ENCODE data around the gene CLRN2.
"Not testable (repeated sequence)": the region's sequence is repeated elsewhere in the genome, so short reads cannot be mapped to it uniquely, and the experiment has no call there.

The CLRN2 gene

DNA sequence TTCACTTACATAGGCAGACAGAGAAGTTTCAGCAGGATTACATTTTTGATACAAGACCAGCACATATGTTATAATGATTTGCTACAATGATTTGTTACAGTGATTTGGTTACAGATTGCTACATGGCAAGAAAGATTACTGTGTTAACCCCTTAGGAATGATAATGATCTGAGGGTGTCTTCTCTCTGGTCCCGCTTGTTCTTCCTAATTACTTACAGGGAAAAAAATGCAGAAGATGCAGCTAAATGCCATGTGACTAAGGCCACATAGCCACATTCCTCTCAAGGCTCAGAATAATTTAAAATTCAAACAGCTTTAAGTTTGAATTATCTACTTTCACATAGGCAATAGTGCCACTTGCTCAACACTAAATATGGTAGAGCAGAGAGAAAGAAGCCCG is 52.3 kb downstream of the CLRN2 start:
- in situ Hi-C loops (cut with MboI; ENCODE audit: low pct_unique_long_range_greater_than_20kb, low sequenced_read_pairs), result no loop called here
- DNase-seq, result no peak

GRCh38 chr4:17574206-17574605 is 59.2 kb downstream of the CLRN2 start:
- no peak for DNase-seq

DNA sequence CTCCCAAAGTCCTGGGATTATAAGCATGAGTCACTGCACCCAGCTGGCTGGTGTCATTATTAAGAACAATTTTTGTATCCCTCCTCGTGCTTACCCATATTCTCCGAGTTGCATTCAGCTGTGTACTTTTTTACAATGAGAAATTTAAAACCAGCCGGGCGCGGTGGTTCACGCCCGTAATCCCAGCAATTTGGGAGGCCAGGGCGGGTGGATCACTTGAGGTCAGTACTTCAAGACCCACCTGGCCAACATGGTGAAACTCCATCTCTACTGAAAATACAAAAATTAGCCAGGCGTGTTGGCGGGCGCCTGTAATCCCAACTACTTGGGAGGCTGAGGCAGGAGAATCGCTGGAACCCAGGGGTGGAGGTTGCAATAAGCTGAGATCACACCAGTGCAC is 60.2 kb downstream of the CLRN2 start:
- DNase-seq; in situ Hi-C loops (cut with MboI; ENCODE audit: low pct_unique_long_range_greater_than_20kb, low sequenced_read_pairs): not testable (repeated sequence)

More at GRCh38 chr4:17574206-17574605, 59.2 kb downstream of the CLRN2 start:
- in situ Hi-C loops (cut with MboI; ENCODE audit: low pct_unique_long_range_greater_than_20kb, low sequenced_read_pairs), result no loop called here

Data from KBM-7 (cell line).